K562 (cell line): Measurements from ENCODE around the gene TXN. TPM values are rescaled to one million over a fixed set of nuclear protein-coding genes. Genes with fewer than 3 reads are reported as not detected.

Experiments
- ATAC-seq: fragments of 200-7000 bp; cut with Tn5 transposase; 3 replicates; pipeline ENCODE4 v1.9.1; 2020; ENCODE audit warnings: moderate library complexity
- BruUV-seq: library from RNA; stranded (reverse); fragments of 400-500 nt; replicated peaks from 2 replicates; lab custom pipeline; 2021; lab: Mats Ljungman, UMichigan
- CTCF ChIA-PET: fragments of 300-600 bp; formaldehyde crosslinking; extraction: SDS; loops from one replicate; lab custom pipeline; 2021; ENCODE audit warnings: low intra/inter-chr PET ratio; lab: Yijun Ruan, JAX
- POLR2A ChIA-PET: fragments of 300-600, 350-650 bp; sonication (Branson Sonifier 250); formaldehyde crosslinking; extraction: SDS; loops from one replicate; lab custom pipeline; 2021; ENCODE audit warnings: antibody characterized with exemption, inconsistent platforms; lab: Yijun Ruan, JAX
- DNase-seq, 4 experiments: peaks; one replicate each; pipeline versions ENCODE4 v3.0.0 to v3.0.0-alpha.2; 2011 to 2018; ENCODE audit warnings: low spot score in 3 of 4, mixed read lengths in 3 of 4; ENCODE audit errors: extremely low read depth in 1 of 4
- FAIRE-seq: peaks from 2 replicates; lab custom pipeline; 2011; peaks lifted over from hg19 to GRCh38; lab: Jason Lieb, UNC
- H2AFZ ChIP-seq: 2 replicates; pipeline ENCODE4 v1.6.0; 2011; ENCODE audit warnings: low read depth, low read length, control low read depth, inconsistent platforms
- H3K27ac ChIP-seq: fragments of 200-600 bp; 3 replicates; pipeline ENCODE4 v1.8.0; 2011; ENCODE audit warnings: low read depth, mild to moderate bottlenecking, control low read depth, inconsistent platforms, low read length, moderate library complexity, mixed read lengths; ENCODE audit errors: extremely low read depth
- H3K27me3 ChIP-seq, 2 experiments: fragments of 300-600 bp in 1 of 2; 2 replicates in 1 of 2; 3 replicates in 1 of 2; pipeline versions ENCODE4 v1.6.0 to v1.8.0; 2011; ENCODE audit warnings: inconsistent platforms in 2 of 2, low read length in 2 of 2, mild to moderate bottlenecking in 1 of 2, mixed read lengths in 1 of 2, moderate library complexity in 1 of 2; ENCODE audit not compliant: control insufficient read depth in 2 of 2, insufficient read depth in 2 of 2
- H3K36me3 ChIP-seq: fragments of 300-600 bp; 3 replicates; pipeline ENCODE4 v1.8.0; 2011; ENCODE audit warnings: mild to moderate bottlenecking, low read length, inconsistent platforms; ENCODE audit not compliant: control insufficient read depth, insufficient read depth
- H3K4me1 ChIP-seq, 2 experiments: fragments of 200-600 bp in 1 of 2; replicated peaks in 1 of 2; 2 replicates in 1 of 2; 3 replicates in 1 of 2; pipeline versions ENCODE4 v1.5.1 to v1.8.0; 2011; ENCODE audit warnings: inconsistent platforms in 2 of 2, low read length in 2 of 2, mild to moderate bottlenecking in 1 of 2, mixed read lengths in 1 of 2, moderate library complexity in 1 of 2; ENCODE audit not compliant: control insufficient read depth in 2 of 2, insufficient read depth in 2 of 2
- H3K4me2 ChIP-seq: 2 replicates; pipeline ENCODE4 v1.6.1; 2011; ENCODE audit warnings: low read length, control low read depth, inconsistent platforms, mixed read lengths; ENCODE audit not compliant: insufficient read depth
- H3K4me3 ChIP-seq: fragments of 200-600 bp; sonication (generic), shearing (Covaris generic); 2 replicates; pipeline ENCODE4 v1.5.1; 2016; ENCODE audit warnings: control low read depth, inconsistent platforms
- H3K79me2 ChIP-seq: fragments of 200-600 bp; 3 replicates; pipeline ENCODE4 v1.8.0; 2011; ENCODE audit warnings: low read length, inconsistent platforms; ENCODE audit not compliant: control insufficient read depth, insufficient read depth
- H3K9ac ChIP-seq, 2 experiments: 2 replicates each; pipeline versions ENCODE4 v1.6.0 to v1.6.1; 2011; ENCODE audit warnings: low read depth in 2 of 2, low read length in 2 of 2, control low read depth in 1 of 2, inconsistent platforms in 1 of 2, mild to moderate bottlenecking in 1 of 2, mixed read lengths in 1 of 2; ENCODE audit not compliant: insufficient read depth in 1 of 2
- H3K9me1 ChIP-seq: one replicate; pipeline ENCODE4 v1.6.0; 2011; ENCODE audit warnings: inconsistent platforms, mild to moderate bottlenecking, low read length, moderate library complexity; ENCODE audit not compliant: control insufficient read depth, insufficient read depth
- H3K9me3 ChIP-seq: replicated peaks from 2 replicates; pipeline ENCODE4 v1.5.1; 2011; ENCODE audit warnings: low read depth, low read length, inconsistent platforms; ENCODE audit not compliant: control insufficient read depth, insufficient read depth
- H4K20me1 ChIP-seq: replicated peaks from 2 replicates; pipeline ENCODE4 v1.6.1; 2011; ENCODE audit warnings: low read length, inconsistent platforms, mixed read lengths; ENCODE audit not compliant: control insufficient read depth, insufficient read depth
- ATF7 ChIP-seq: fragments of 450-650 bp; IDR thresholded peaks from 2 replicates; pipeline ENCODE4 v1.7.1; 2014; ENCODE audit warnings: mild to moderate bottlenecking, moderate library complexity
- CHD1 ChIP-seq: fragments of 200-600 bp; sonication (generic); IDR thresholded peaks from one replicate; pipeline ENCODE4 v1.6.1; 2012; ENCODE audit warnings: mild to moderate bottlenecking, moderate library complexity, low read length, inconsistent platforms
- TEAD2 ChIP-seq: fragments of 450-650 bp; IDR thresholded peaks from 2 replicates; pipeline ENCODE4 v1.6.1; 2016; ENCODE audit warnings: missing genetic modification characterization, control low read depth, missing compliant biosample characterization
- ZNF146 ChIP-seq: IDR thresholded peaks from one replicate; pipeline ENCODE4 v1.6.1; 2018; ENCODE audit warnings: missing compliant biosample characterization; ENCODE audit not compliant: unreplicated experiment
- ZNF57 ChIP-seq: fragments of 450-650 bp; formaldehyde crosslinking; IDR thresholded peaks from 2 replicates; pipeline ENCODE4 v1.4.0; 2020; ENCODE audit warnings: mild to moderate bottlenecking, moderate library complexity
- WGBS: fragments of 100-300 bp; shearing (Covaris generic); methylation state at CpG from one replicate; pipeline ENCODE4 v1.1.6; 2016; ENCODE audit warnings: low coverage, mixed read lengths; ENCODE audit not compliant: insufficient coverage; ENCODE audit errors: missing lambda C conversion rate; 5-methylcytosine and 5-hydroxymethylcytosine counted together
- in situ Hi-C: fragments of 300-500 bp; cut with MboI; formaldehyde crosslinking; loops from 4 replicates; pipeline ENCODE4 v1.15.0; 2018; ENCODE audit warnings: inconsistent platforms, mixed read lengths
- intact Hi-C: fragments of 100-400 bp; cut with micrococcal nuclease; formaldehyde crosslinking; loops from 2 replicates; pipeline ENCODE4 v1.14.2; 2022
- polyA plus RNA-seq, 8 experiments: library from polyadenylated mRNA; depleted of rRNA in 4 of 8; stranded (reverse) in 5 of 8; unstranded in 3 of 8; fragments of >200 nt; fragmentation: Nextera tagmentation in 2 of 8; fragmentation: Illumina TruSeq in 1 of 8; extraction: Ambion mirVana in 2 of 8; extraction: Trizol in 1 of 8; gene quantifications; 2 replicates each; pipeline versions ENCODE4 v1.2.1 to v1.2.3, GENCODE V29; 2011 to 2014; ENCODE audit warnings: inconsistent platforms in 1 of 8, missing spikeins in 1 of 8
- total RNA-seq, 7 experiments: library from RNA; depleted of rRNA in 6 of 7; stranded (reverse); fragments of >200 nt in 6 of 7; fragmentation: Illumina TruSeq in 2 of 7; extraction: Trizol in 2 of 7; gene quantifications; 2 replicates each; pipeline versions ENCODE4 v1.2.1 to v1.2.3, GENCODE V29; 2011 to 2021; ENCODE audit warnings: low replicate concordance in 1 of 7
- TF ChIP-seq, protein P1 (sequence below): sonication (generic); formaldehyde crosslinking; IDR thresholded peaks from 2 replicates; pipeline ENCODE4 v1.8.1; 2023; ENCODE audit warnings: mild to moderate bottlenecking, missing genetic modification reagents
- TF ChIP-seq, protein P2 (sequence below): fragments of 200-600 bp; sonication (generic); IDR thresholded peaks from one replicate; pipeline ENCODE4 v1.6.1; 2012; ENCODE audit warnings: mild to moderate bottlenecking, low read depth, low read length, inconsistent platforms

TXN gene
- total and polyA plus RNA-seq, 9 of the 15 experiments (the other 6 are each of a cell fraction or from before 2014, with no cell fraction given), result 272 to 1,596 (median 514) TPM

DNA sequence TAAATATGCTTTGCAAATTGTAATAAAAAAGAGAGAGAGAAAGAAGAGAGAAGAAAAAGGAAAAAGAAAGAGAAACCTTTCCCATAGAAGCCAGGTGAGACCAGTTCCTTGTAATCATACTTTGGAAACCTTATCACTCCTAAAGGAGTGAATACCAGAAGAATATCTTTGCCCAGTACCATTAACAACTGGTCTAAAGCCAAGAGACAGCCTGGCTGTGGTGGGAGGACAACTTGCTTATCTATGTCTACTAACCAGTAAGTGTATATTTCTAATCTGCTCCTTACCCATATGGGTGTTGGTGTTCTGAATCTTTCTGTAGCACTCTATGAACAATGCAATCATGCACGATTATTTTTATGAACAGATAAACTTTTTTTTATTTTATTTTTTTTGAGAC, 10.5 kb upstream of the TXN start:
- Histone ChIP-seq H3K9me1 (no peaks in the 10 kb centered on the region), H3K27ac (no peak overlapping the region), H3K9me3 (no peaks in the 10 kb centered on the region), H3K27me3 (no peaks in the 10 kb centered on the region), H3K4me3 (no peak overlapping the region), H2AFZ (no peak overlapping the region), H3K4me1 (no peaks in the 10 kb centered on the region; a peak in 1 of 5 replicates), H3K36me3 (no peaks in the 10 kb centered on the region), H3K79me2 (no peaks in the 10 kb centered on the region), H3K9ac (no peak overlapping the region), H3K4me2 (no peak overlapping the region), H4K20me1 (no peaks in the 10 kb centered on the region)
- BruUV-seq, result no TSS peak
- TF ChIP-seq, protein P1, sequence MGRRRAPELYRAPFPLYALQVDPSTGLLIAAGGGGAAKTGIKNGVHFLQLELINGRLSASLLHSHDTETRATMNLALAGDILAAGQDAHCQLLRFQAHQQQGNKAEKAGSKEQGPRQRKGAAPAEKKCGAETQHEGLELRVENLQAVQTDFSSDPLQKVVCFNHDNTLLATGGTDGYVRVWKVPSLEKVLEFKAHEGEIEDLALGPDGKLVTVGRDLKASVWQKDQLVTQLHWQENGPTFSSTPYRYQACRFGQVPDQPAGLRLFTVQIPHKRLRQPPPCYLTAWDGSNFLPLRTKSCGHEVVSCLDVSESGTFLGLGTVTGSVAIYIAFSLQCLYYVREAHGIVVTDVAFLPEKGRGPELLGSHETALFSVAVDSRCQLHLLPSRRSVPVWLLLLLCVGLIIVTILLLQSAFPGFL (CRISPR knock-in tag), result no peak
- no peak for TF ChIP-seq TEAD2
- TF ChIP-seq ZNF57, result no peak
- no peak for TF ChIP-seq ZNF146 (CRISPR knock-in tag)
- TF ChIP-seq, protein P2, sequence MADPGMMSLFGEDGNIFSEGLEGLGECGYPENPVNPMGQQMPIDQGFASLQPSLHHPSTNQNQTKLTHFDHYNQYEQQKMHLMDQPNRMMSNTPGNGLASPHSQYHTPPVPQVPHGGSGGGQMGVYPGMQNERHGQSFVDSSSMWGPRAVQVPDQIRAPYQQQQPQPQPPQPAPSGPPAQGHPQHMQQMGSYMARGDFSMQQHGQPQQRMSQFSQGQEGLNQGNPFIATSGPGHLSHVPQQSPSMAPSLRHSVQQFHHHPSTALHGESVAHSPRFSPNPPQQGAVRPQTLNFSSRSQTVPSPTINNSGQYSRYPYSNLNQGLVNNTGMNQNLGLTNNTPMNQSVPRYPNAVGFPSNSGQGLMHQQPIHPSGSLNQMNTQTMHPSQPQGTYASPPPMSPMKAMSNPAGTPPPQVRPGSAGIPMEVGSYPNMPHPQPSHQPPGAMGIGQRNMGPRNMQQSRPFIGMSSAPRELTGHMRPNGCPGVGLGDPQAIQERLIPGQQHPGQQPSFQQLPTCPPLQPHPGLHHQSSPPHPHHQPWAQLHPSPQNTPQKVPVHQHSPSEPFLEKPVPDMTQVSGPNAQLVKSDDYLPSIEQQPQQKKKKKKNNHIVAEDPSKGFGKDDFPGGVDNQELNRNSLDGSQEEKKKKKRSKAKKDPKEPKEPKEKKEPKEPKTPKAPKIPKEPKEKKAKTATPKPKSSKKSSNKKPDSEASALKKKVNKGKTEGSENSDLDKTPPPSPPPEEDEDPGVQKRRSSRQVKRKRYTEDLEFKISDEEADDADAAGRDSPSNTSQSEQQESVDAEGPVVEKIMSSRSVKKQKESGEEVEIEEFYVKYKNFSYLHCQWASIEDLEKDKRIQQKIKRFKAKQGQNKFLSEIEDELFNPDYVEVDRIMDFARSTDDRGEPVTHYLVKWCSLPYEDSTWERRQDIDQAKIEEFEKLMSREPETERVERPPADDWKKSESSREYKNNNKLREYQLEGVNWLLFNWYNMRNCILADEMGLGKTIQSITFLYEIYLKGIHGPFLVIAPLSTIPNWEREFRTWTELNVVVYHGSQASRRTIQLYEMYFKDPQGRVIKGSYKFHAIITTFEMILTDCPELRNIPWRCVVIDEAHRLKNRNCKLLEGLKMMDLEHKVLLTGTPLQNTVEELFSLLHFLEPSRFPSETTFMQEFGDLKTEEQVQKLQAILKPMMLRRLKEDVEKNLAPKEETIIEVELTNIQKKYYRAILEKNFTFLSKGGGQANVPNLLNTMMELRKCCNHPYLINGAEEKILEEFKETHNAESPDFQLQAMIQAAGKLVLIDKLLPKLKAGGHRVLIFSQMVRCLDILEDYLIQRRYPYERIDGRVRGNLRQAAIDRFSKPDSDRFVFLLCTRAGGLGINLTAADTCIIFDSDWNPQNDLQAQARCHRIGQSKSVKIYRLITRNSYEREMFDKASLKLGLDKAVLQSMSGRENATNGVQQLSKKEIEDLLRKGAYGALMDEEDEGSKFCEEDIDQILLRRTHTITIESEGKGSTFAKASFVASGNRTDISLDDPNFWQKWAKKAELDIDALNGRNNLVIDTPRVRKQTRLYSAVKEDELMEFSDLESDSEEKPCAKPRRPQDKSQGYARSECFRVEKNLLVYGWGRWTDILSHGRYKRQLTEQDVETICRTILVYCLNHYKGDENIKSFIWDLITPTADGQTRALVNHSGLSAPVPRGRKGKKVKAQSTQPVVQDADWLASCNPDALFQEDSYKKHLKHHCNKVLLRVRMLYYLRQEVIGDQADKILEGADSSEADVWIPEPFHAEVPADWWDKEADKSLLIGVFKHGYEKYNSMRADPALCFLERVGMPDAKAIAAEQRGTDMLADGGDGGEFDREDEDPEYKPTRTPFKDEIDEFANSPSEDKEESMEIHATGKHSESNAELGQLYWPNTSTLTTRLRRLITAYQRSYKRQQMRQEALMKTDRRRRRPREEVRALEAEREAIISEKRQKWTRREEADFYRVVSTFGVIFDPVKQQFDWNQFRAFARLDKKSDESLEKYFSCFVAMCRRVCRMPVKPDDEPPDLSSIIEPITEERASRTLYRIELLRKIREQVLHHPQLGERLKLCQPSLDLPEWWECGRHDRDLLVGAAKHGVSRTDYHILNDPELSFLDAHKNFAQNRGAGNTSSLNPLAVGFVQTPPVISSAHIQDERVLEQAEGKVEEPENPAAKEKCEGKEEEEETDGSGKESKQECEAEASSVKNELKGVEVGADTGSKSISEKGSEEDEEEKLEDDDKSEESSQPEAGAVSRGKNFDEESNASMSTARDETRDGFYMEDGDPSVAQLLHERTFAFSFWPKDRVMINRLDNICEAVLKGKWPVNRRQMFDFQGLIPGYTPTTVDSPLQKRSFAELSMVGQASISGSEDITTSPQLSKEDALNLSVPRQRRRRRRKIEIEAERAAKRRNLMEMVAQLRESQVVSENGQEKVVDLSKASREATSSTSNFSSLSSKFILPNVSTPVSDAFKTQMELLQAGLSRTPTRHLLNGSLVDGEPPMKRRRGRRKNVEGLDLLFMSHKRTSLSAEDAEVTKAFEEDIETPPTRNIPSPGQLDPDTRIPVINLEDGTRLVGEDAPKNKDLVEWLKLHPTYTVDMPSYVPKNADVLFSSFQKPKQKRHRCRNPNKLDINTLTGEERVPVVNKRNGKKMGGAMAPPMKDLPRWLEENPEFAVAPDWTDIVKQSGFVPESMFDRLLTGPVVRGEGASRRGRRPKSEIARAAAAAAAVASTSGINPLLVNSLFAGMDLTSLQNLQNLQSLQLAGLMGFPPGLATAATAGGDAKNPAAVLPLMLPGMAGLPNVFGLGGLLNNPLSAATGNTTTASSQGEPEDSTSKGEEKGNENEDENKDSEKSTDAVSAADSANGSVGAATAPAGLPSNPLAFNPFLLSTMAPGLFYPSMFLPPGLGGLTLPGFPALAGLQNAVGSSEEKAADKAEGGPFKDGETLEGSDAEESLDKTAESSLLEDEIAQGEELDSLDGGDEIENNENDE, result no peak
- no peak for TF ChIP-seq CHD1
- TF ChIP-seq ATF7, result no peak
- DNase-seq, result no peak
- no CpG with 5 or more reads among the region's 1 CpG for WGBS
- no peak for ATAC-seq
- in situ Hi-C loops, result no loop called here
- ChIA-PET CTCF (no interaction called here), POLR2A (no interaction called here)
- intact Hi-C loops, result no loop called here
- FAIRE-seq, result no peak
